ENCODE data around the gene ZNF226.
"Not testable (repeated sequence)": the region's sequence is repeated elsewhere in the genome, so short reads cannot be mapped to it uniquely, and the experiment has no call there.

ZNF226 gene

GRCh38 chr19:44212250-44212865 lies 47.5 kb downstream of the ZNF226 start, which contains the start of gene ZNF227:
Gene ZNF227 (plus strand): TSS chr19:44212532. CDS start chr19:44217793, 5,261 bp downstream.
- peak; percentile 60 for DNase-seq (ENCODE audit: low spot score)

- DNase-seq (ENCODE audit: low spot score), result no peak
Measured at GRCh38 chr19:44212866-44213346, 48.0 kb downstream of the ZNF226 start.

GRCh38 chr19:44219926-44220325 lies 55.0 kb downstream of the ZNF226 start:
- DNase-seq (ENCODE audit: low spot score), result not testable (repeated sequence)

GRCh38 chr19:44220761-44221160 lies 55.9 kb downstream of the ZNF226 start:
- DNase-seq (ENCODE audit: low spot score), result not testable (repeated sequence)

- not testable (repeated sequence) for DNase-seq (ENCODE audit: low spot score)
Measured at GRCh38 chr19:44221291-44221690, 56.4 kb downstream of the ZNF226 start.
